Measurements from ENCODE around the gene NUP153. TPM values are rescaled to one million over a fixed set of nuclear protein-coding genes. Genes with fewer than 3 reads are reported as not detected.

Gene NUP153
- total RNA-seq, 1 experiment from 2014 or later = 99.3 TPM

GRCh38 chr6:17656644-17657043, 50.1 kb downstream of the NUP153 start:
- Histone ChIP-seq H2BK15ac (ENCODE audit: low read depth, low read length) (no peak overlapping the region), H3K27ac (ENCODE audit: insufficient read length, low read depth, low read length) (no peak overlapping the region), H3K79me2 (ENCODE audit: insufficient read depth, low read length) (peaks cover 2% of the 10 kb centered on the region), H3K4me1 (ENCODE audit: insufficient read depth, low read length) (no peaks in the 10 kb centered on the region), H3K56ac (ENCODE audit: insufficient read length, low read depth, low read length) (no peak overlapping the region), H3T11ph (ENCODE audit: low read length) (no peak overlapping the region), H2BK20ac (ENCODE audit: low read depth, low read length, poor library complexity, severe bottlenecking) (no peak overlapping the region), H2BK120ac (ENCODE audit: low read depth, low read length, poor library complexity, severe bottlenecking) (no peak overlapping the region), H3K79me1 (ENCODE audit: insufficient read depth, low read depth, low read length, poor library complexity, severe bottlenecking) (peaks cover 12% of the 10 kb centered on the region), H3K4me2 (ENCODE audit: insufficient read depth, insufficient read length, low read length) (no peak overlapping the region), H3K23ac (ENCODE audit: insufficient read length, low read depth, low read length) (no peak overlapping the region), H3K27me3 (ENCODE audit: insufficient read depth, low read length) (no peaks in the 10 kb centered on the region), H2AK5ac (ENCODE audit: insufficient read length, low read length) (no peak overlapping the region), H2BK12ac (ENCODE audit: insufficient read length, low read depth, low read length) (no peak overlapping the region), H4K8ac (replicated peaks; ENCODE audit: insufficient read length, low read depth, low read length) (no peak overlapping the region), H2AFZ (ENCODE audit: low read length) (no peak overlapping the region), H3K18ac (ENCODE audit: insufficient read length, low read depth, low read length) (no peak overlapping the region), H3K9me3 (ENCODE audit: control insufficient read depth, low read depth, low read length) (no peaks in the 10 kb centered on the region), H3K23me2 (ENCODE audit: insufficient read length, low read depth, low read length, poor library complexity, severe bottlenecking) (no peaks in the 10 kb centered on the region), H3K14ac (ENCODE audit: insufficient read depth, low read length) (no peak overlapping the region), H4K91ac (ENCODE audit: insufficient read length, low read depth, low read length) (no peak overlapping the region), H4K20me1 (ENCODE audit: control insufficient read depth, insufficient read depth, insufficient read length) (no peaks in the 10 kb centered on the region), H3K9ac (ENCODE audit: extremely low read depth, insufficient read length, low read length) (no peak overlapping the region), H2BK5ac (ENCODE audit: insufficient read length, low read length) (no peak overlapping the region), H3K4ac (ENCODE audit: low read depth, low read length) (no peak overlapping the region), H4K5ac (ENCODE audit: insufficient read length, low read depth, low read length) (no peak overlapping the region)
- no peak for DNase-seq
- Mint-ChIP-seq H3K27me3 (ENCODE audit: low read depth) (no peaks in the 10 kb centered on the region; the same call in 1 of the 2 replicates), H3K4me3 (no peak overlapping the region), H3K36me3 (ENCODE audit: insufficient read depth in 1 of 3, low read depth in 3 of 3) (peaks cover 30 to 79% (median 78%) of the 10 kb centered on the region in 3 experiments; a peak in 6 of 7 replicates), H3K9me3 (no peaks in the 10 kb centered on the region), H3K27ac (no peak overlapping the region; a peak in 1 of 7 replicates), H3K4me1 (no peaks in the 10 kb centered on the region)
- TF ChIP-seq CTCF (conservative IDR thresholded peaks at IDR 0.05) = no peak
- WGBS (ENCODE audit: extremely low coverage, insufficient read length, low lambda C conversion rate) = no CpG with 5 or more reads among the region's 3 CpGs

Data from H9 (cell line).